ENCODE measurements around the gene GABRA6.

DNA sequence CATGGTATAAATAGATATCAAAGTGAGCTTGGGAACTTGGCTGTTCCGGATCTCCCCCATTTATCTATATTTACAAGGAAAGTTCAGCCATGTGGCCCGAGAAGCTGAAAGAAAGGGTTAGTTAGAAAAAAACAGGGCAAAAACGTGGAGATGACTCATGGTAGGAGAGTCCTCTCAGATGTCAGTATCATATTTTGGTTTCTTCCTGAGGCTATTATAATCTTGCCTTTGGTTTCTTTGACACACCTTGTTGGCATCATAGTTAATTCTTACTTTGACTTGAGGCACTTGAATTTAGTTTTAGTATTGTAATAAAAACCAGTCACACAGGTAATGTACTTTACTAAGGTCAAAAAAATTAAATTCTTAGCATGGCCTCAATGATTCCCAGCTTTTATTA lies 59.9 kb downstream of the GABRA6 start:
- TF ChIP-seq EP300 (IDR thresholded peaks at IDR 0.05) (no peak), CTCF (IDR thresholded peaks at IDR 0.05) (no peak)
